NOMO-1 treated with DMSO at 0.1 percent for 48 hours (cell line): ENCODE results near the gene RRAGC.

ENCODE experiments used
- DNase-seq: peaks from one replicate; lab custom pipeline; 2025; ENCODE audit not compliant: unreplicated experiment; lab: John Stamatoyannopoulos, UW

RRAGC gene, protein sequence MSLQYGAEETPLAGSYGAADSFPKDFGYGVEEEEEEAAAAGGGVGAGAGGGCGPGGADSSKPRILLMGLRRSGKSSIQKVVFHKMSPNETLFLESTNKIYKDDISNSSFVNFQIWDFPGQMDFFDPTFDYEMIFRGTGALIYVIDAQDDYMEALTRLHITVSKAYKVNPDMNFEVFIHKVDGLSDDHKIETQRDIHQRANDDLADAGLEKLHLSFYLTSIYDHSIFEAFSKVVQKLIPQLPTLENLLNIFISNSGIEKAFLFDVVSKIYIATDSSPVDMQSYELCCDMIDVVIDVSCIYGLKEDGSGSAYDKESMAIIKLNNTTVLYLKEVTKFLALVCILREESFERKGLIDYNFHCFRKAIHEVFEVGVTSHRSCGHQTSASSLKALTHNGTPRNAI

DNA sequence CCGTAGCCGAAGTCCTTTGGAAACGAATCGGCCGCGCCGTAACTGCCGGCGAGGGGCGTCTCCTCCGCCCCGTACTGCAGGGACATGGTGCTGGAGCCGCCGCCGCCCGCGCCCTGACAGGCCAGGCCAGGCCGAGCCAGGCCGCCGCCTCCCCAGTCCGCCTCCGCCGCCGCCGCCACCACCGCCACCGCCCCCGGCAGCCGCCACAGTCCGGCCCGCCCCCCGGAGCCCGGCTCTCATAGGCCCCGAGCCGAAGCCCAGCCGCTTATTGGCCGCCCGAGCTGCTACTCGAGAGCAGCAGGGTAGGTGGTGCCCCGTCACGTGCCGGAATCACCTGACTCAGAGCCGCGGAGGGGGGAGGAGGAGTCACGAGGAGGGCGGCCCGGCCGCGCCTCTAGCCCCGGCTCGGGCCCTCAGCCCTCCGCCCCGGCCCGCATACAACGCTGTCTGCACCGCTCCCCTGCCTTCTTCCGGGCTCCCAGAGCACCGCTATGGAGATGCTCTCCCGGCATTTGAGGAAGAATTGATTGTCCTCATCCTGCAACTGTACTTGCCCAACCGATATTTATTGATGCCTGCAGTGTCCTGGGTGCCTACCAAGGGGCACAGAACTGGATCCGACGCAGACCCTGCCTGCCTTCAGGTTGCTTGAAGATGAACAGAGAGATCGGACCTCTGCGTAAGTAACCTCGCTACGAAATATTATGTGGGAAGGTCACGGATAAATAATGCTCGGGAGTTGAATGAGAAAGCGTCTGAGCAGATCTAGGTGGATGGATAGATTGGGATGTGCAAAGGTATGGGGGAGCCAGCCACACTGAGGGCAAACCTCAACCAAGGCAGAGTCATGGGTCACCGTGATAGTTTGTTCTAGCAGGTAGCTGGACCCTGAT, at the start of gene RRAGC:
Gene RRAGC (minus strand): TSS at position 212 of the 893 bp plus-strand sequence. CDS start 126 bp downstream, at position 86.
- peak; percentile 96 for DNase-seq

DNA sequence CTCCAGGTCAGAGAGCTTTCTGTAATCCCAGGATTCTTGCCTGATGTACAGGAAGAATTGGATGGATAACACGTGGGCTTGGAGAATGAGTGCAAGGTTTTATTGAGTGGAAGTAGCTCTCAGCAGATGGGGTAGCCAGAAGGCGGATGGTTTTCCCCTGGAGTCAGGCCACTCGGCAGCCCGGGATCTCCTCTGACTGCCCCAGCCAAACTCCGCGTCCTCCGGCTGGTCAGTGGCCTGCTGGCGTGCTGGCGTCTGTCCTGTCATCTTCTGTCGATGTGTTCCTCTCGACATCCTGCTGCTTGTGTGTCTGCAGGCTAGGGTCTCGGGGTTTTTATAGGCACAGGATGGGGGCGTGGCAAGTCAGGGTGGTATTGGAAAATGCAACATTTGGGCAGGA, 49.2 kb upstream of the RRAGC start:
- DNase-seq, result no peak

DNA sequence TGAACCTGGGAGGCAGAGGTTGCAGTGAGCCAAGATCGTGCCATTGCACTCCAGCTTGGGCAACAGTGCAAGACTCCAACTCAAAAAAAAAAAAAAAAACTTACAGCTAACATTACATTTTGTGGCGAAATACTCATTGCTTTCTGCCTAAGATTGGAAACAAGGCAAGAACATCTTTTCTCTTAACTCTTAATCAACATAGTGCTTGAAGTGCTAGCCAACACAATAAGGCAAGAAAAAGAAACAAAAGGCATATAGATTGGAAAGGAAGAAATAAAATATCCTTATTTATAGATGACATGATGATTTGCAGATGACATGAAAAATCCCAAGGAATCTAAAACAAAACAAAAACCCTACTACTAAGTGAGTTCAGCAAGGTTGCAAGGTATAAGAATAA, 46.4 kb upstream of the RRAGC start:
- DNase-seq, result no peak

DNA sequence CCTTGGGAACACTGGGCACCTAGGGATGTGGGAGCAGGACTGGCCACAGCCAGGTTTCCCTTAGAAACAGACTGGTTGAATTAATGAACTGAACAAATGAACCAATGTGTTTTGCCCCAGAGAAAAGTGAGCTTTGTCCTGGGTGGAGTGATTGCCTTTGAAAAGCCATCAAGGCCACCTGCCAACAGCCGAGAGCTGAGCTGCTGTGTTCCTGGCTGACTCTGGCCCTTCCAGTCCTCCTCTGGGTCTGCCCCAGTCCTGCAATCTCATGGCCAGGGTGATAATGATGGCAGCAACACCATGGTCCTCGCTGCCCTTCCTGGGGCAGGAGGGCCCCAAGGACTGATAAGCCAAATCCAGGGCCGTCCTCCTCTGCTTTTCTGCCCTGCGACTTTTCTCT, 40.0 kb upstream of the RRAGC start:
- no peak for DNase-seq

DNA sequence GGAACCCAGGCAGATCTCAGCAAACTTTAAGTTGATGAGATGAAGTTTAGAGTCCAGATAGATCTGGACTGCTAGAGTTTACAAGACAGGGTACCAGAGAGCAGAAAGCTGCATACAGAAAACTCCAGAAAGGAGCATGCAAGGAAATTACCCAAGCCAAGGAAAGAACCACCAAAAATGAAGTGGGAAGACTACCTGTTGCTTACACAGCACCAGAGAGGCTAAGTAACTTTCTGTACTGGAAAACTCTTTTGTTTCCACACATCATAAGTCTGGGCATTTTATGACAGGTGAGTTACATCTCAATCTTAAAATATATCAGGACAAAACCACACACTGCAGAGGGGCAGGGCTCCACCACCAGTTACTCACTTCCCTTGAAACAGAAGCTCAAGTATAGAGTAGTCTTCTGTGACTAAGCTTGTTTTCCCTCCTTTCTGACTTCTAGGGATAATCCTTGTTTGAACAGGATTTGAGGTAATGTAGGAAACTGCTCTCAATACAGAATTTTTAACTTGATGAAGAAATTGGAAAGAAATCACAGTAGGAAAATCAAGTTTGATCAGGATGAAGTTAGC, 39.2 kb upstream of the RRAGC start:
- no peak for DNase-seq

DNA sequence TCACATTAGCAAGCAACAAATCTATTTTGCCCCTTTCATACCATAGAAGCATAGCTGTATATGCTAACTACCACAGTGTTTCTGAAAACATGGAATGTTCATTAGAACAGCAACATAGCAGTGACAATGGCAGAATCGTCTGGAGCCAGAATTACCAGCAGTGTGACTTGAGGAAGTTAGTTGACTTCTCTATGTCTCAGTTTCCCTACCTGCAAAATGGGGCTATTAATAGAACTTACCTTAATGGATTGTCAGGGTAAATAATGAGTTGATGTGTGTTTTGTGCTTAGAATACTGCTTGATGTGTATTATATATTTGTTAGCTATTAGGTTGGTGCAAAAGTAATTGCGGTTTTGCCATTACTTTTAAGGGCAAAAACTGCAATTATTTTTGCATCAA, 36.6 kb upstream of the RRAGC start:
- DNase-seq, result no peak

DNA sequence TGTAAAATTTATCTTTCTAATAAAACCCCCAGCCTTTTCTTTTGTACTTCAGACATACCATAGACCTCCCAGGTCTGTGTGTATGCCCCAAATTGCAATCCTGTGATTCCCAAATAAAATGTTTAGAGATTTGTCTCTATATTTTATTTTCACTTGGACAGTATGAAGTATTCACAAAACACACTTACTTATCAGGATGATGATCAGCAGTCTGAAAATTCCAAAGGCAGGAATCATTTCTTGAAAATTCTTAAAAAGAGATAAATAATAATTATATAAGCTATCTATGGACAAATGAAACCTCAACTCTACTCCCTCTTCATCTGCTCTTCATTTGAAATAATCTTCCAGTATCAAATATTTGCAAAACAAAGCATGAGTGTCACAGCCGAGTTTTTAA, 33.4 kb upstream of the RRAGC start:
- DNase-seq, result no peak

DNA sequence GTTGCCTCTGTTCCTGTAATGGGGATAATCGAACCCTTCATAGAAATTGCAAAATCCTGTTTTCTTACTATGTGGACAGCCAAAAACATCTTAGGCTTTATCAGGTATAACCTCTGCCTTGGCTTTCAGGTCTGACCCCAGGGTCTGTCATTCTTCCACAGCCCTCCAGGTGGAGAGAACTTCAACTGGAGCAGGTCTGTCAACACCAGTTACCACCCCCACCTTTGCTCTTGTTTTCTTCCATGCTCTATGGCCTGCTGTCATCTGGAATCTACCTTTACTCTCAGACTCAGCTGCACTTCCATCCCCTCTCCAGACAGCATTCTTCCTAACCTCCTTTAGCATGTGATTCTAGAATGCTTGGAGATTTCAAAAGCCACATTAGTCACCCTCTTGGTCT, 32.2 kb upstream of the RRAGC start:
- DNase-seq, result no peak

DNA sequence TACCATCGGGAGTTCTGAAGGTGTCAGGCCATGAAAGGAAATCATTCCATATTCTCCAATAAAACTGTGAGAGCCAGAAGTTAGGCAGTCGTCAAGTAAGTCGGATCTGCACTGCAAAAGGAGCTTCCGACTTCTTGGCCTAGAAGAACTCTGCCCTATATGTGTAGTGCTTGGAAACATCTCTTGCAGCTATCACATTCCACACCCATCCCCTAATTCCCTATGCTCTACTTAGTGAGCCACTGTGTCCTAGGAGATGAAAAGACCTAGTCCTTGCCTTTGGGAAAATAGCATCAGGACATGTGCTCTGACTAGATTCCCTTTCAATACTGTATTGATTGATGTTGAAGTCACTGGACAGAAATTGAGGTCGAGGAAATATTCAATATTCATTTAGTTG, 30.0 kb upstream of the RRAGC start:
- no peak for DNase-seq

DNA sequence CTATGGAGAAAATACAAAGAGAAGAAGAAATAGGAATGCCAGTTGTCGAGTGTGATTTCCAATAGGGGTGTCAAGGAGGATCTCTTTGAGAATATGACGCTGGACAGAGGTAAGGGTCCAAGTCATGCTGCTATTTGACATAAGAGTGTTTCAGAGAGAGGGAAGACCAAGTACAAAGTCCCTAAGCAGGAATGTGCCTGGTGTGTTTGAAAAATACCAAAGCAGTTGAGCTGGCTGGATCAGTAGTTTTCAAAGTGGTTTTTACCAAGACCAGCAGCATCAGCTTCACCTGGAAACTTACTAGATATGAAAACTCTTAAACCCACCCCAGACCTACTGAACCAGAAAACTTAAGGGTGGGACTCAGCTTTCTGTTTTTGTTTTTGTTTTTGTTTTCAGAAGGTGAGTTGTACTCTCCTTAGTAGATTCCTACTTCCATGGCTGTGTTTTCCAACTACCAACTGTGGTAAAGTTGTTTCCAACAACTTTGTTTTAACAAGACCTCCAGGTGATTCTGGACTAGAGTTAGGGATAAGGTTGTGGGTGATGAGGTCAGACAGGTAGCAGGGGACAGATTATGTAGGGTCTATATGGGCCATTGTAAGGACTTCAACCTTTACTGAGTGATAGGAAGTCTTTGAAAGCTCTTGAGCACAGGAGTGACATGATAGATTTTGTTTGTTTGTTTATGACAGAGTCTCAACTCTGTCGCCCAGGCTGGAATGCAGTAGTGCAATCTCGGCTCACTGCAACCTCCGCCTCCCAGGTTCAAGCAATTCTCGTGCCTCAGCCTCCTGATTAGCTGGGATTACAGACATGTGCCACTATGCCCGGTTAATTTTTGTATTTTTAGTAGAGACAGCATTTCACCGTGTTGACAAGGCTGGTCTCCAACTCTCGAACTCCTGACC, 29.1 kb upstream of the RRAGC start:
- DNase-seq, result no peak

DNA sequence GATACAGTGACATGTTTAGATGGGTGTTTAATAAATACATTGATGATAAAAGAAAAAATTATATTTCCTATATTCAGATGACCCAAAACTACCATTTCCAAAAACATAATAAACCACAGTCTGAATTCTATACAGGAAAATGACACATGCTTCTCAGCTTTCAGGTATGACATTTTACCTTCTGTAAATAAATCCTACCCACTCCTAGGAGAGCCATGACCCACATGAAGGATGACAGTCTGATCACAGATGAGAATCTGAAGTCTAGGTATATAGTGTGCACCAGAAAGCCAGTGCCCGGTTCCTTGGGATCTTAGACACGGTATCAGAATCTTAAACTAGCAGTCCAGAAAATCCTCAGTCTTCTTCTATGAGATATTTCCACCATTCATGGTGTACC, 25.5 kb upstream of the RRAGC start:
- DNase-seq, result no peak

DNA sequence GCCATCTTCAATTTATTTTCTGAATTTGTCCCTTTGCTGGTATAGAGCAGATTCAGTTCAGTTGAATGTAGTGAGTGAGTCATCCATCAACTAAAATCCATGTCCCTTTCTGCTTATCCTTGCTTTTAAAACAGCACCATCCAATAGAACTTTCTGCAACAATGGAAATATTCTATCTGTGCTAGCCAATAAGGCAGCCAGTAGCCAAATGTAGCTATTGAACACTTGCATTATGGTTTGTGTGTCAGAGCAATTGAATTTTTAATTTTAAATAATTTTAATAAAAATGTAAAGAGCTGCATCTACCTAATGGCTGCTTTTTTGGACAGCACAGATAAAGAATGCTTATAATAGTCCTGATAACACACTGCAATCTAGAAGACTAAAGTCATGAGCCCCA, 21.9 kb upstream of the RRAGC start, which contains the start of gene GJA9:
Gene GJA9 (minus strand): TSS at position 101 of the 400 bp plus-strand sequence. CDS start 5,489 bp downstream, outside the sequence.
- no peak for DNase-seq

DNA sequence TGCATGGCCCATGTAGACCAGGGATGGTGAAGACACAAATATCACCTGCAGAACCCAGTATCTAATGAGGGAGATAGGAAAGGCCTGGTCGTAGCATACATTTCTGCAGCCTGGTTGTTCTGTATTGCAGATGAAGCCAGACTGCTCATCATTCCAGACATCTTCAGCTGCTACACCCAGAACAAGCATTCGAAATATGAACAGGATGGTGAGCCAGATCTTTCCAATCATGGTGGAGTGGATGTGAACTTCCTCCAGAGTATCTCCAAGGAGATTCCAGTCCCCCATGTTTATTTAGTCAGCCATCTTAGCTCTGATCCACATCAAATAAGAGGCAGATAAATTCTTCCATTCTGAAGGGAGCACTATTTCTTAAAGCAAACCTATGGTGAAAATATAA, 16.2 kb upstream of the RRAGC start:
- DNase-seq, result no peak

DNA sequence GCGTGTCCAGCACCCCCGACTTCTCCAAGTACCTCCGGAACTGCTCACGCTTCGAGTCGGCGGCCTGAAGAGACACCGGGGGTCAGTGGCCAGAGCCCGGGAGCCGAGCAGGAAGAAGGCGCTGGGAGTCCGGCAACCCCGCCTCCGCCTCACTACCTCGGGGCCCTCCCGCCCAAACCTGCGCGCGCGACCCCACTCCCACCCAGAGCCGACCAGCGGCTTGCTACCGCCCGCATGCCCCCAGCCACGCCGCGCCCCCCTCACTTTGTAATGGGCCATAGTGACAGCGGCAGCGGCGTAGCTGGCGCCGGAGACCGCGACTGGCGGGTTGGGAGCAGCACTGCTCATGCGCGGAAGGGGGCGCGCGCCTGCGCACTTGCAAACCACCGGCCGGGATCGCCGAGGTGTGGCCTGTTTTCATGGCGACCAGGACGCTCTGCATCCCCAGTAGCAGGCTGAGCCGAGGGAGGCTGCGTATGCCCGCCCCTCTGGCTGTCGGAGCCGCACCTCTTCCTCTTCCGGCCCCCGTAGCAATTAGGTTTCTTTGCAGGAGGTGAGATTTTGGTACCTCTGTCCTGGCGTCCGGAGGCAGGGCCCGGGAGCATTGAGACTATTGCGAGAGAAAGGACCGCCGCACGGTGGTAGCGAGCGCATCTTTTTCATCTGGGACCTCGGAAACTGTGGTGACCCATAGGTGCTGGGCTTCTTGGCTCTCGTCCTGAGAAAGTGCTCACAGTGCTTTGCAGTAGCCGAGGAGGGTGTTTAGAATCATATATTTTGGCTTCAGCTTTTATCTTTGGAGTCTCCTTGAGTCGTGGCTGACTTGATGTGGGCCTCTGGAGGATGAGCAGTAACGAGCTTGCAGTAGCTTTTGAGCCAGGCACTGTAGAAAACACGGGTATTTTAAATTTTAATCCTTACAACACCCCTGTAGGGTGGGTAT, 13.7 kb upstream of the RRAGC start, which contains the start of gene MYCBP:
Gene MYCBP (minus strand): TSS at position 322 of the 943 bp plus-strand sequence. CDS start 43 bp downstream, at position 279.
- peak; percentile 94 for DNase-seq

DNA sequence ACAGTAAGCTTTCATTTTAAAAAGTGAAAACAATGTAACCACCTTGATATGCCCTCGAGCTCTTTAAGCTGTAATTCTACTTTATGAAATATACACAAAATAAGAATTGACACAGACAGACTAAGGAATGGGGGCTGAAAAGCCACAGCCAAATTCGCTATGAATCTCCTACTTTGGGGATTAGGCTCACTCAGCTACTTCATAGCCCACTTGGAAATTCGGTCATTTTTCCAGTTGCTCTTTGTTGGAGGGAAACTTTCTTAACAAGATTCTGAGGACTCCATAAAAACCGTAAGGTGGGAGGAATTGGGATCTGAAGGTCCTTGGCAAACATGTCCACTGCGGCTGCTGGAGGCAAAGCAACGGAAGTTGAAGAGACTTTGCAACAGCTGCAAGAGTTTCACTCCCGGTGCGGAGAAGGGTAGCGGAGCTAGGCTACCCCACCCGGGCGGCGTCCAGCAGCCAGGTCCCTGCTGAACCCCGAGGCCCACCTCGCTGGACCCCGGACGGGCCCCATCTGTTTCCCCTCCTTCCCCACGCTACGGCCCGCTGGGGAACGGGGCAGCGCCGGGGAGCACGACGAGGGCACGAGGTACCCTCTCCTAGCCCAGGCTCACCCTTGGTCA, 12.9 kb upstream of the RRAGC start:
- DNase-seq, result no peak

DNA sequence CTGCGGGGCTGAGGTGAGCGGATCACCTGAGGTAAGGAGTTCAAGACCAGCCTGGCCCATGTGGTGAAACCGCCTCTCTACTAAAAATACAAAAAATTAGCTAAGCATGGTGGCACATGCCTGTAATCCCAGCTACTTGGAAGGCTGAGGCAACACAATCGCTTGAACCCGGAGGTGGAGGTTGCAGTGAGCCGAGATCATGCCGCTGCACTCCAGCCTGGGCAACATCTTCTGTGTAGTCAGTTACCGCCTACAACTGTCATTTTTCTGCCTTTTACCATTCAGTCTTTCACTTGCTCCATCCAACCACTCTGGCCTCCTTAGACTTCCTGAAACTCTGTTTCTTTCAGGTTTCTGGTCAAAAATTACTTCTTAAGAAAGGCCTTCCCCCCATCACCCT, 11.4 kb upstream of the RRAGC start:
- DNase-seq, result no peak

DNA sequence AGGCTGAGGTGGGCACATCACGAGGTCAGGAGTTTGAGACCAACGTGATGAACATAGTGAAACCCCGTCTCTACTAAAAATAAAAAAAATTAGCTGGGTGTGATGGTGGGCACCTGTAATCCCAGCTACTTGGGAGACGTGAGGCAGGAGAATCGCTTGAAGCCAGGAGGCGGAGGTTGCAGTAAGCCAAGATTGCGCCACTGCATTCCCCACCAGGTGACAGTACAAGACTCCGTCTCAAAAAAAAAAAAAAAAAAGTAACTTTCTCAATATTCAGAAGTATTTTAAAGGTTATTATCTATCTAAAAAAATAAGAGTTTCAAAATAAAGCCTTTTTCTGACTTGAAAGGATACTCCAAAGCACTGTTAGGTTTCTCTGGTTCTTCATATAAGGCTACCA, 7.6 kb upstream of the RRAGC start:
- no peak for DNase-seq

DNA sequence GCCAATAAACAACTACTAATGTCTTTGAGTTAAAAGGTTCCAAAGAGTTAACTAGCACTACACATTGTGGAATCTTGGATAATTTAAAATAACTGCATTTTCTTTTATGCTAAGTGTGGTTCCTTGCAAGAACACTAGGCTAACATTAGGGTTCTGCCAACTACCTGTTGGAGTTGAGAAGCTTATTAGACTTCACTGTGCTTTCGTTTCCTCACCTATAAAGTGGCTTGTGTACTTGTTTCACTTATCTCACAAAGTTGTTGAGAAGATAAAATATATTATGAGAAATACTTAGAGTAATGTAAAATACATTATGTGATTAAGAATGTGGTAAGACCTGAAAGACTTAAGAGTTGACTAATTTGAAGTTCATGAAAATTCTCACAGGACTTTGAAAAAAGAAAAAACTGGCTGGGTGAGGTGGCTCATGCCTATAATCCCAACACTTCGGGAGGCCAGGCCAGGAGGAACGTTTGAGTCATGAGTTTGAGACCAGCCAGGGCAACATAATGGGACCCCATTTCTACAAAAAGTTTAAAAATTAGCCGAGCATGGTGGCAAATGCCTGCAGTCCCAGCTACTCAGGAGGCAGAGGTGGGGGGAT, 5.6 kb upstream of the RRAGC start:
- no peak for DNase-seq

DNA sequence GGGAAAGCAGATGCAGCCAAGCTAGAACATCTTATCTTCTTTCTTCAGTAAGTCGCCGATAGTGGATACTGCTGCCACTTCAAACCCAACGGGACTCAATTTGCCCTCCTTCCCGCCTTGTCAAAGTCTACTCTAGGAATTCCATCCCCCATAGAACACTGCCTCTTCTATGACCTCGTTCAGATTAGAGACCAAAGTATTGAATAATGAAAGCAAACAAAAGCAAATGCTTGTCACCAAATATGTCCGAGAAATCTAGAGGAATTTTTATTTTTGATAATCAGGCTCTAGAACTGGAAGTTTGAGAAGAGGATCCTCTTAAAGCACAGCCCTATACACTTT, 853 bp upstream of the RRAGC start:
- no peak for DNase-seq
